Upper lobe of left lung (tissue), 6 donors: Measurements from ENCODE around the gene GADD45A. TPM values are rescaled to one million over a fixed set of nuclear protein-coding genes. Genes with fewer than 3 reads are reported as not detected.
"Not testable (repeated sequence)": the region's sequence is repeated elsewhere in the genome, so short reads cannot be mapped to it uniquely, and the experiment has no call there.

Source experiments
- ATAC-seq, 2 donors: fragments of 200-7000 bp; cut with Tn5 transposase; one replicate each; pipeline ENCODE4 v1.9.1; 2022; ENCODE audit warnings: mild to moderate bottlenecking in 2 of 2, moderate library complexity in 2 of 2; ENCODE audit not compliant: low FRiP score in 2 of 2
- DNase-seq, 2 donors: peaks; one replicate each; pipeline ENCODE4 v3.0.0-alpha.2; 2019 to 2020
- H3K27ac ChIP-seq, 4 donors: fragments of 200-600 bp; sonication (generic); one replicate each; pipeline ENCODE4 v1.5.1; 2016 to 2019
- H3K27me3 ChIP-seq, 4 donors: fragments of 200-600 bp; sonication (generic); one replicate each; pipeline ENCODE4 v1.5.1; 2017 to 2019
- H3K36me3 ChIP-seq, 4 donors: fragments of 200-600 bp; sonication (generic); one replicate each; pipeline ENCODE4 v1.5.1; 2016 to 2019
- H3K4me1 ChIP-seq, 4 donors: fragments of 200-600 bp; sonication (generic); one replicate each; pipeline ENCODE4 v1.5.1; 2018 to 2019
- H3K4me3 ChIP-seq, 4 donors: fragments of 200-600 bp; sonication (generic); one replicate each; pipeline ENCODE4 v1.5.1; 2017 to 2019; ENCODE audit warnings: mild to moderate bottlenecking in 2 of 4, moderate library complexity in 1 of 4
- H3K9me3 ChIP-seq, 4 donors: fragments of 200-600 bp; sonication (generic); one replicate each; pipeline ENCODE4 v1.5.1; 2018 to 2019
- CTCF ChIP-seq, 6 experiments: fragments of 450-650 bp in 4 of 6; fragments of 200-600 bp in 2 of 6; sonication (generic) in 2 of 6; IDR thresholded peaks; one replicate each; pipeline ENCODE4 v1.5.1; 2016 to 2019; ENCODE audit warnings: antibody characterized with exemption in 6 of 6
- EP300 ChIP-seq, 4 donors: sonication (generic); formaldehyde crosslinking; IDR thresholded peaks; one replicate each; pipeline ENCODE4 v1.5.1; 2017; ENCODE audit warnings: antibody characterized with exemption in 4 of 4, control low read depth in 2 of 4
- POLR2A ChIP-seq, 4 donors: fragments of 450-650 bp; IDR thresholded peaks; one replicate each; pipeline ENCODE4 v1.5.1; 2016 to 2017; ENCODE audit warnings: antibody characterized with exemption in 4 of 4, mild to moderate bottlenecking in 2 of 4
- POLR2AphosphoS5 ChIP-seq, 2 donors: sonication (generic); formaldehyde crosslinking; IDR thresholded peaks; one replicate each; pipeline ENCODE4 v1.5.1; 2017; ENCODE audit warnings: antibody characterized with exemption in 2 of 2
- WGBS, 2 donors: methylation state at CpG; one replicate each; pipeline ENCODE4 v1.1.5; 2017 to 2018; 5-methylcytosine and 5-hydroxymethylcytosine counted together
- total RNA-seq, 6 donors: library from RNA; depleted of rRNA in 4 of 6; stranded (reverse); fragments of >200 nt in 4 of 6; gene quantifications; one replicate each; pipeline versions ENCODE4 v1.1.0 to v1.2.1, GENCODE V29; 2016 to 2021
- donor health status: DM: no; HTN: no; CAD: no; lungs with moderate emphysema.
- donor health status: DM: no; HTN: yes; CAD: no; lungs with severe emphysema.

The GADD45A gene
- total RNA-seq, 6 donors from 2014 or later, result 21.7 to 45.6 (median 28.2) TPM

DNA sequence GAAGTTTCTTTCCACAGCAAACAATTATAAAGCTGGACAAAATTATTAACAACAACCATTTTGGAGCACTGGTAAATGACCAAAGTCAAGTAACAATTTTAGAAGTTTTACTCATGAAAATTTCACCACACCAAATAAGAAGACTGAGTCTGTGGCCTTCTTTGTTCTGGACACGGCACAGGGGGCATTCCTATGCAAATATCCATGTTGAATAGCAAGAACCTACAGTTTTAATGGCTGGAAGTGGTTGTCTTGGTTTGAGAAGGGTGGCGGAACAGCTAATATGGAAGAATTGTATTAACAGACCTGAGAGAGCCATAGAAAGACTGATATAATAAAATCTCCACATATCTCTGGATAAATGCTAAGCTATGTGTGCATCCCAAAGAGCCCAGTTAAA lies 29.4 kb upstream of the GADD45A start:
- no peak for TF ChIP-seq EP300 (IDR thresholded peaks at IDR 0.05)
- no peak for TF ChIP-seq CTCF (IDR thresholded peaks at IDR 0.05)
- no peak for TF ChIP-seq POLR2A (IDR thresholded peaks at IDR 0.05)
- TF ChIP-seq POLR2AphosphoS5 (IDR thresholded peaks at IDR 0.05), result no peak
- no peaks in the 10 kb centered on the region for H3K4me1 ChIP-seq
- no peaks in the 10 kb centered on the region for H3K9me3 ChIP-seq
- 90 to 98% methylated on average over 2 of the region's 2 CpGs for WGBS, 2 donors
- DNase-seq (no peak), ATAC-seq (no peak)
- H3K27ac ChIP-seq, result no peak overlapping the region
- H3K4me3 ChIP-seq, result no peak overlapping the region
- no peaks in the 10 kb centered on the region for H3K36me3 ChIP-seq
- H3K27me3 ChIP-seq, result no peaks in the 10 kb centered on the region

DNA sequence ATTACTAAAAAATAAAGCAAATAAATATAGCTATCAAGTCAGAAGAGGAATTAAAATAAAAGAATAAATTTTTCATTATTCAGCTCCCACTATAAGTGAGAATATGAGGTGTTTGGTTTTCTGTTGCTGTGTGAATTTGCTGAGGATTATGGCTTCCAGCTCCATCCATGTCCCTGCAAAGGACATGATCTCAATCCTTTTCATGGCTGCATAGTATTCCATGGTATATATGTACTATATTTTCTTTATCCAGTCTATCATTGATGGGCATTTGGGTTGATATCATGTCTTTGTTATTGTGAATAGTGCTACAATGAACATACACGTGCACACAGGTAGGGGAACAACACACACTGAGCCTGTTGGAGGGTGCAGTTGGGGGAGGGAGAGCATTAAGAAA lies 27.8 kb upstream of the GADD45A start:
- H3K27ac ChIP-seq, H3K9me3 ChIP-seq, H3K27me3 ChIP-seq, ATAC-seq, H3K4me1 ChIP-seq, DNase-seq, H3K4me3 ChIP-seq, H3K36me3 ChIP-seq: not testable (repeated sequence)
- 86 to 100% methylated on average over 1 of the region's 1 CpG for WGBS, 2 donors

DNA sequence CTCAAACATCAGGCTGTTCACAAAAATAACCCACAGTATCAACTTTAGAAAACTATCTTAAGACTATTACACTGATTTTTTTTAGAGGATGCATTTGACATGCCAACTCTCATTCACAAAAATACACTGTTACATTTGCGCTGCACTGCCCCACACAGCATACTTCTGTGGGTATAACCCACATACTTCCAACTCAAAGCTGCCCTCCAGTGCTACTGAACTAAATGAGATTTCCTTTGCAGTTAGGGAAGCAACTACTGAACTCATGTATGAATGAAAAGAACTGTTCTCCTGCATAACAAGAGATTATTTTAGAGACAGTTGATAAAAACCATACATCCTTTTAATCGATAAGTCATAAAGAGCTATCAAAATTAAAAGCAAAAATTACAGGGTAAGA lies 25.8 kb upstream of the GADD45A start:
- H3K36me3 ChIP-seq, result no peaks in the 10 kb centered on the region
- no peak overlapping the region for H3K27ac ChIP-seq
- 79 to 86% methylated on average over 2 of the region's 2 CpGs for WGBS, 2 donors
- no peaks in the 10 kb centered on the region for H3K4me1 ChIP-seq
- no peak overlapping the region for H3K4me3 ChIP-seq
- TF ChIP-seq EP300 (IDR thresholded peaks at IDR 0.05) (no peak), POLR2AphosphoS5 (IDR thresholded peaks at IDR 0.05) (no peak), CTCF (IDR thresholded peaks at IDR 0.05) (no peak), POLR2A (IDR thresholded peaks at IDR 0.05) (no peak)
- DNase-seq (no peak), ATAC-seq (no peak)
- no peaks in the 10 kb centered on the region for H3K9me3 ChIP-seq
- no peaks in the 10 kb centered on the region for H3K27me3 ChIP-seq

GRCh38 chr1:67662884-67663283 lies 22.1 kb upstream of the GADD45A start:
- ATAC-seq (no peak), DNase-seq (no peak)
- H3K27me3 ChIP-seq, result no peaks in the 10 kb centered on the region
- no peaks in the 10 kb centered on the region for H3K9me3 ChIP-seq
- WGBS, 2 donors, result 68 to 71% methylated on average over 6 of the region's 6 CpGs
- TF ChIP-seq EP300 (IDR thresholded peaks at IDR 0.05), result no peak
- TF ChIP-seq CTCF (IDR thresholded peaks at IDR 0.05), result no peak
- no peak for TF ChIP-seq POLR2A (IDR thresholded peaks at IDR 0.05)
- TF ChIP-seq POLR2AphosphoS5 (IDR thresholded peaks at IDR 0.05), result no peak
- no peaks in the 10 kb centered on the region for H3K36me3 ChIP-seq
- H3K4me1 ChIP-seq, result no peaks in the 10 kb centered on the region
- H3K27ac ChIP-seq, result no peak overlapping the region
- no peak overlapping the region for H3K4me3 ChIP-seq

- TF ChIP-seq CTCF (IDR thresholded peaks at IDR 0.05) (no peak), POLR2A (IDR thresholded peaks at IDR 0.05) (no peak)
- 46 to 56% methylated on average over 1 of the region's 1 CpG for WGBS, 2 donors
- DNase-seq, result no peak
- Histone ChIP-seq H3K27ac (no peak overlapping the region), H3K36me3 (no peaks in the 10 kb centered on the region), H3K9me3 (no peaks in the 10 kb centered on the region), H3K27me3 (no peaks in the 10 kb centered on the region), H3K4me1 (no peaks in the 10 kb centered on the region), H3K4me3 (no peak overlapping the region)
- no peak for ATAC-seq
These were observed 21.0 kb upstream of the GADD45A start for GRCh38 chr1:67664048-67664447.

GRCh38 chr1:67665307-67665706 lies 19.7 kb upstream of the GADD45A start:
- not testable (repeated sequence) for H3K4me3 ChIP-seq, H3K27me3 ChIP-seq, H3K4me1 ChIP-seq, H3K27ac ChIP-seq, DNase-seq, H3K36me3 ChIP-seq, ATAC-seq, H3K9me3 ChIP-seq
